ENCODE data around the gene ZNF541. TPM values are rescaled to one million over a fixed set of nuclear protein-coding genes. Genes with fewer than 3 reads are reported as not detected.
A peak's percentile ranks its signal among the peaks of the same experiment; 100 is the strongest.

Gene ZNF541
- total RNA-seq, 1 donor from 2014 or later = 0.99 TPM

- no peaks in the 10 kb centered on the region for H3K9me3 ChIP-seq (replicated peaks)
- H3K36me3 ChIP-seq = no peaks in the 10 kb centered on the region
- peaks cover 14% of the 10 kb centered on the region for H3K4me1 ChIP-seq
- DNase-seq = no peak
- TF ChIP-seq, protein P1, sequence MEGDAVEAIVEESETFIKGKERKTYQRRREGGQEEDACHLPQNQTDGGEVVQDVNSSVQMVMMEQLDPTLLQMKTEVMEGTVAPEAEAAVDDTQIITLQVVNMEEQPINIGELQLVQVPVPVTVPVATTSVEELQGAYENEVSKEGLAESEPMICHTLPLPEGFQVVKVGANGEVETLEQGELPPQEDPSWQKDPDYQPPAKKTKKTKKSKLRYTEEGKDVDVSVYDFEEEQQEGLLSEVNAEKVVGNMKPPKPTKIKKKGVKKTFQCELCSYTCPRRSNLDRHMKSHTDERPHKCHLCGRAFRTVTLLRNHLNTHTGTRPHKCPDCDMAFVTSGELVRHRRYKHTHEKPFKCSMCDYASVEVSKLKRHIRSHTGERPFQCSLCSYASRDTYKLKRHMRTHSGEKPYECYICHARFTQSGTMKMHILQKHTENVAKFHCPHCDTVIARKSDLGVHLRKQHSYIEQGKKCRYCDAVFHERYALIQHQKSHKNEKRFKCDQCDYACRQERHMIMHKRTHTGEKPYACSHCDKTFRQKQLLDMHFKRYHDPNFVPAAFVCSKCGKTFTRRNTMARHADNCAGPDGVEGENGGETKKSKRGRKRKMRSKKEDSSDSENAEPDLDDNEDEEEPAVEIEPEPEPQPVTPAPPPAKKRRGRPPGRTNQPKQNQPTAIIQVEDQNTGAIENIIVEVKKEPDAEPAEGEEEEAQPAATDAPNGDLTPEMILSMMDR (IDR thresholded peaks at IDR 0.05; ENCODE audit: borderline replicate concordance) = no peak
- peaks cover 37% of the 10 kb centered on the region for H3K27me3 ChIP-seq (ENCODE audit: low read depth)
- no peak overlapping the region for H3K27ac ChIP-seq (replicated peaks)
- intact Hi-C loops (cut with micrococcal nuclease) = no loop called here
- H3K4me3 ChIP-seq = peak overlapping the region; percentile 51
These were observed 27.6 kb downstream of the ZNF541 start for GRCh38 chr19:47545061-47545948.

DNA sequence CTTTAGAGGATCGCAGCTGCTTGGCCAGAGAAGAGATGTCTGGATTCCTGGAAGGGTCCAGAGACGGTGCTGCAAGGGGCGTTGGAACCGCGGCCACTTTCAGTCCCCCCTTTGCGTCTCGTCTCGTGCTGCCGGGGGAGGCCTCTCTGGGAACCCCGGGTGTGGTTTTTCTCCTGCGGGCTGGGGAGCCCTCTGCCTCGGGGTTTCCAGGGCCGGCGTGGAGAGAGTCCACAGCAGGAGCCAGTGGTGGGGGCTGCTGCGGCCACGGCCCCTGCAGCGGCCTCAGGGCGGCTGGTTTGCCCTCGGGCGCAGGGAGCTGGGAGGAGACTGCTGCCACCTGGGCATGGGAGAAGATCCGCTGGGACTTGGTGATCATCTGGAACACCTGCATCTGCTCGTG is 28.5 kb downstream of the ZNF541 start:
- Histone ChIP-seq H3K9me3 (replicated peaks) (no peaks in the 10 kb centered on the region), H3K4me3 (no peak overlapping the region), H3K36me3 (no peaks in the 10 kb centered on the region), H3K4me1 (peaks cover 14% of the 10 kb centered on the region), H3K27me3 (ENCODE audit: low read depth) (peaks cover 37% of the 10 kb centered on the region), H3K27ac (replicated peaks) (no peak overlapping the region)
- DNase-seq = no peak
- intact Hi-C loops (cut with micrococcal nuclease) = no loop called here
- TF ChIP-seq, protein P1 (IDR thresholded peaks at IDR 0.05; ENCODE audit: borderline replicate concordance) = no peak

DNA sequence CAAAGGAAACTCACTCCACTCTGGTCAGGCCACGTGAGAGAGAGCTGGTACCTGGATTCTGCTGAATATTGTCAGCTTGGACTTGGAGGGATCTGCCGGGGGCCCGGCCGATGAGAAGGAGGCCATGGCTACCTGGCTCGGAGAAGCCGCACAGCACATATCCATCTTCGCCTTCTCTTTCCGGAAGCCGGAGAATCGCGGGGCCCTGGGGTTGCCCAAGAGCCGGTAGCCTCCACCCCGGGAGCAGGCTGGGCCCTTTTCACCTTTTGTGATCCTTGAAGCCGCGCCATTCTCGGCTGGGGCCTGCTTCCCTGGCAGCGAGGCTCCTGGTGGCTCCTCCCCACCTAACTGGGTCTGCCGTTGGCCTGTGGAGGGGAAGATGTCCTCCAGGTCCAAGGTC is 28.9 kb downstream of the ZNF541 start:
- Histone ChIP-seq H3K9me3 (replicated peaks) (no peaks in the 10 kb centered on the region), H3K4me3 (no peak overlapping the region), H3K4me1 (peaks cover 14% of the 10 kb centered on the region), H3K27ac (replicated peaks) (no peak overlapping the region), H3K27me3 (ENCODE audit: low read depth) (peaks cover 37% of the 10 kb centered on the region), H3K36me3 (no peaks in the 10 kb centered on the region)
- intact Hi-C loops (cut with micrococcal nuclease) = no loop called here
- DNase-seq = no peak
- TF ChIP-seq, protein P1 (IDR thresholded peaks at IDR 0.05; ENCODE audit: borderline replicate concordance) = no peak

GRCh38 chr19:47542030-47542475 is 30.9 kb downstream of the ZNF541 start:
- intact Hi-C loops (cut with micrococcal nuclease) = no loop called here
- peaks cover 14% of the 10 kb centered on the region for H3K4me1 ChIP-seq
- H3K4me3 ChIP-seq = no peak overlapping the region
- H3K9me3 ChIP-seq (replicated peaks) = no peaks in the 10 kb centered on the region
- DNase-seq = no peak
- peak overlapping the region; percentile 80 for H3K27ac ChIP-seq (replicated peaks)
- H3K36me3 ChIP-seq = no peaks in the 10 kb centered on the region
- TF ChIP-seq, protein P1 (IDR thresholded peaks at IDR 0.05; ENCODE audit: borderline replicate concordance) = no peak
- H3K27me3 ChIP-seq (ENCODE audit: low read depth) = peaks cover 37% of the 10 kb centered on the region

GRCh38 chr19:47541518-47541917 is 31.4 kb downstream of the ZNF541 start:
- H3K36me3 ChIP-seq = no peaks in the 10 kb centered on the region
- intact Hi-C loops (cut with micrococcal nuclease) = no loop called here
- peak overlapping the region; percentile 80 for H3K27ac ChIP-seq (replicated peaks)
- peaks cover 32% of the 10 kb centered on the region for H3K27me3 ChIP-seq (ENCODE audit: low read depth)
- H3K4me3 ChIP-seq = no peak overlapping the region
- TF ChIP-seq, protein P1 (IDR thresholded peaks at IDR 0.05; ENCODE audit: borderline replicate concordance) = no peak
- peaks cover 14% of the 10 kb centered on the region for H3K4me1 ChIP-seq
- DNase-seq = no peak
- H3K9me3 ChIP-seq (replicated peaks) = no peaks in the 10 kb centered on the region
